ENCODE measurements around the gene UBL4A.
A peak's percentile ranks its signal among the peaks of the same experiment; 100 is the strongest.

The UBL4A gene

DNA sequence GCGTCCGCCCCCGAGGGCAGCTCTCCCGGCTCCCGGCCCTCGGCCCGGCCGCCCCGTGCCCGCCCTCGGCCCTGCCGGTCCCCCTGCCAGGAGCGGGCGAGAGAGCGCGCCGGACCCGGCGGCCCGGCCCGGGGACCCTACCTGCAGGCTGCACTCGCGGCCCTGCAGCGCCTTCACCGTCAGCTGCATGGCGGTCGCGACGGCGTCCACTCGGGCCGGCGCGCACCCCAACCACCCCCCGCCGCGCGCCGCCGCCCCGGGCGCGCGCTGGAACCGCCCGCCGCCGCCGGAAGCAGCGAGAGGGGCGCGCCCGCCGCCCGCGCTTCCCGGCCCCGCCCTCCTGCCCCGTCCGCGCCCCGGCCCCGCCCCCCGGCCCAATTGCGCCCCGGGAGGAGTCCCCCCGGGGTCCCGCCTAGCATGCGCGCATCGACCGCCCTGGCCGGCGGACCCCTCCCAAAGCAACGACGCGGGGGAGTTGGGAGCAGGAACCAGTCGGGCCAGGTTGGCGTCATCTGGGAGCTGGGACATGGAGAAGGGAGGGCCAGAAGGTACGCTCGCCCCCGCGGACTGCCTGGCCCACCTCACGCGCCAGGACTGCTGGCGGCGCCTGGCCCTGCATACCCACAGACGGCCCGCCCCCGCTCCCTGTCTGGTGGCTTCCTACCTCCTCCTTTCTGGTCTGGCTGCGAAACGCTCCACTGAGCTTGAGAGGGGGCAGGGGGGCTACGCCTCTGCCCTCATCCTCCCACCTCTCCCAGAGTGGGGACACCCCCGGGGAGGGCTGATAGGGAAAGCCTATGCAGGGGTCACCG lies at the start of gene UBL4A:
TSS of gene UBL4A (minus strand) at position 220 of the 812 bp plus-strand sequence. CDS start at position 189, 31 bp downstream.
- peak in 35 of 56 donors; percentile 1 to 72 (median 25) for DNase-seq

DNA sequence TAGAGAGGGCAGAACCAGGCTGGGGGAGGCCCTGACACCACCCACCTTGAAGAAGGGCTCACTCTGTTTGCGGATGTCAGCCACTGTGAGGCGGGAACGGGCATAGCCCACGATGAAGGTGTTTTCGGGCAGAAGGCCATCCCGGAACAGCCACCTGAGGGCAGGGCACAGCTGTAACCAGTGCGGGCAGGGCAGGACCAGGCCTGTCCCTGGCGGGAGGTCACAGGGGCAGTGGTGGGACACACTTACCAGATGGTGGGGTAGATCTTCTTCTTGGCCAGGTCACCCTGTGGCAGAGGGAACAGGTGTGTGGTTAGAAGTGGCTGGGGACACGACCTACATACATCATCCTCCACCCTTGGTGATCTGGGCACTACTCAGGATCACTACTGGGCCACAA lies 49.5 kb upstream of the UBL4A start:
- DNase-seq = no peak

DNA sequence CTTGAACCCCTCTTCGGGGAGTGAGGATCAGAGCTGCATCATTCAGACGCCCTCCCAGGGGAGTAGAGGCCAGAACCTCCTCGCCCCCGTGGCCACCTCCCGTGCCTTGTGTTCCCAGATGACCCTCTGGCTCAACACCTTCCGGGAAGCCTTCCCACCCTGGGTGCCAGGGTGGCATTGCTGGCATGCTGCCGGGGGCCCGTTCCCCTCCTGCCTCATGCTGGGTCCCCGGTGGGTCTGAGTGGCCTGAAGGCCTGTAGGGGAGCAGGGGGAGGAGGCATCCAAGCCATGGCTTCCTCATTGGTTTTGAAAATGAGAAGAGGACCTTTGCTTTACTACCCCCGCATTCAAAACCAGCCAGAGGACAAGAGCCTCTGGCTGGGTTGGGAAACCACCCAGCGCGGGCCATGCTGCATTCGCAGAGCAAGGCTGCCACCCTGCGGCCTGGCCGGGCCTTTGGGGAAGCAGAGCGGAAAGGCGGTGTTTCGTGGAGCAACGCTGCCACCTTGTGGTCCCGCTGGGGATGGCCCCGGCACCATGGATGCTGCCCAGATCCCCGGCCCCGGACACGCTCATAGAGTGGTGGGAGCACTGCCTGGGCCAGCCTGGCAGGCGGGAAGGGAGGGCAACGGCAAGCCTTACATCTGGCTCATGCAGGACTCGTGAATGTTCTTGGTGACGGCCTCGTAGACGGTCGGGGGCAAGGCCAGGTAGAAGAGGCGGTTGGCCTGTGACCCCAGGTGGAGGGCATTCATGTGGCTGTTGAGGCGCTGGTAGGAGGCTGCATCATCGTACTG lies 48.3 kb upstream of the UBL4A start:
- peak; percentile 7 to 91 (median 69) for DNase-seq

DNA sequence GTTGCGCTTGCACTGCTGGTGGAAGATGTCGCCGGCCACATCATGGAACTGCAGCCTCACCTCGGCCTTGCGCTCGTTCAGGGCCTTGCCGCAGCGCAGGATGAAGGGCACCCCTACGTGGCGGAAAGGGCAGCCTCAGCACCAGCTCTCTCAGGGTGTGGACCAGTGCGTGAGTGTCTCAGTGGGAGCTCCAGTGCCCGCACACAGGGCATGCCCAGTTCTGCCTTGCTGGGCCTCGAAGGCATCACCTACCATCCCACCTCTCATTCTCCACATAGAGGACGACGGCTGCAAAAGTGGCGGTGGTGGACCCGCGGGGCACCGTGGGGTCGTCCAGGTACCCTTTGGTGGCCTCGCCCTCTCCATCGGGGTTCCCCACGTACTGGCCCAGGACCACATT lies 46.3 kb upstream of the UBL4A start:
- DNase-seq = no peak

DNA sequence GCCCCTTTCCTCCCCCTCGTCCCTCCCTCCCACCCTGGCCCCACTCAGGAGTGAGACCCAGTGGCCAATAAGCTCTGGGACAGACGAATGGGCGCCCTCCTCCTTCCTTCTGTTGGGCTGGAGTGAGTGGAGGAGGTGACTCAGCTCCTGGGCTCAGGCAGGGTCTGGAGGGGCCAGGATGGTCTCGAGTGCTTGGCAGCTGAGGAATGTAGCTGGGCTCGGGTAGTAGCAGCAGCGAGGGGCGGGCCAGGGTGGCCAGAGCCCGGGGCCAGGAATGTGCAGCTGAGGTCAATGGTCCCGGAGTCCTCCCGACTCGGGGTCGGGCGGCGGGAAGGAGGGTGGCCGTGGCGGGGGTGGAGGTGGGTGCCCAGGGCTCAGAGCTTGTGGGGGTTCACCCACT lies 45.2 kb upstream of the UBL4A start:
- DNase-seq = no peak

DNA sequence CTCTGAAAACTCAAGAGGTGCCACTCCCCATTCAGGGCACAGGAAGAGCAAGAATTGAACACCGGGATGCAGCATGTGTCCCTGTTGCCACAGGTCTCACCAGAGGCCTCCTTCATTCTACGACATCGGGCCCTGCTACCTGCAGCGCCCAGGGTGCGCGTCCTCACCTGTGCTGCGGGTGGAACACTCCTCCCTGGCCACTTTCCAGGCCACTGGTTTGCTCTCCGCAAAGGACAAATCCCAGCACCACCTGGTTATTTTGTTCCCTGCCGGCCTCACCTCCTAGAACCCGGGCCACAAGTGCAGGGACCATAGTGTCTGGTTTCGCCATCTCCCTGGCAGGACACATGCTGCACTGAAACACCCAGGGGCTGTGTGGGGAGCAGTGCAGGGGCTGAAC lies 43.9 kb upstream of the UBL4A start:
- DNase-seq = no peak

DNA sequence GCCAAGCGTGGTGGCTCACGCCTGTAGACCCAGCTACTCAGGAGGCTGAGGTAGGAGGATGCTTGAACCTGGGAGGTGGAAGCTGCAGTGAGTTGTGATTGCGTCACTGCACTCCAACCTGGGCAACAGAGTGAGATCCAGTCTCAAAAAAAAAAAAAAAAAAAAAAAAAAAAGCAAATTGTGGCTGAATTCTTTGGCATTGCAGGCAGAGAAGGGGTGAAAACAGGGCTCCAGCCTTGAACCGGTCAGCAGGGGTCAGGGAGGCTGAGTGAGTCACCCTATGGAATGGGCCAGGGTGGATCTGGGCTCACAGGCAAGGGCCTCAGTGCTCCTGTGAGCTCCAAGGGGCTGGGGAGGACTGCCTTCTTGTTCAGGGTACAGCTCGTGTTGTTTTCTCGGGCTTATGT lies 42.8 kb upstream of the UBL4A start:
- no peak for DNase-seq

DNA sequence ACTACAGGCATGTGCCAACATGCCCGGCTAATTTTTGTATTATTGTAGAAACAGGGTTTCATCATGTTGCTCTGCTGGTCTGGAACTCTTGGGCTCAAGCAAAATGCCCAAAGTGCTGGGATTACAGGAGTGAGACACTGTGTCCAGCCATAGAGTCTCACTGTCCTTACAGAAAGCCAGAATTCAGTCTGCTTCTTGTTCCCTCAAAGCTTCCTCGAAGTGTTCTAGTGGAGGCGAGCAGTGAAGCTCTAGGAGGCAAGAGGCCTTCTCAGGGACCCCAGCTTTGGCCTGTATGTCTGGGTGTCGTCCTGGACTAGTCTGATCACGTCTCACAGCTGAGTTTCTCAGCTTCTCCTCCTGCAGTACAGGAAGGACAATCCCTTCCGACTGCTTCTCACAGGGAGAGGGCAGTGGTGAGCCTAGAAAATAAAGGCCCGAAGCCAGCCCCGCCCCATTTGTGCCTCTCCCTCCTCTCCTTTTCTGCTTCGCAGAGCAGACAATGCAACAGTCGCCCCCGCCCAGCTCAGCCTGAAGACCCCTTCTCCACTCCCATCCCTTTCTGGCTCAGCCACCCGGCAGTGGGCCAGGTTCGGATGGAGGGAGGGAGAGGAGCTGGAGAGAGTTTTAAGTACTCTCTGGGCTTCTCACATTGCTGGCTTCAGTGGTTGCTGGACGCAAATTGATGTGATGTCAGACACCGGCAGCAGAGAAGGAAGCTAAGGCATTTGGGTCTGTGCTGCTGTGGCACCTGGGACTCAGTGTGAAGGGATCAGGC lies 40.7 kb upstream of the UBL4A start:
- peak in 53 of 56 donors; percentile 2 to 75 (median 47) for DNase-seq

DNA sequence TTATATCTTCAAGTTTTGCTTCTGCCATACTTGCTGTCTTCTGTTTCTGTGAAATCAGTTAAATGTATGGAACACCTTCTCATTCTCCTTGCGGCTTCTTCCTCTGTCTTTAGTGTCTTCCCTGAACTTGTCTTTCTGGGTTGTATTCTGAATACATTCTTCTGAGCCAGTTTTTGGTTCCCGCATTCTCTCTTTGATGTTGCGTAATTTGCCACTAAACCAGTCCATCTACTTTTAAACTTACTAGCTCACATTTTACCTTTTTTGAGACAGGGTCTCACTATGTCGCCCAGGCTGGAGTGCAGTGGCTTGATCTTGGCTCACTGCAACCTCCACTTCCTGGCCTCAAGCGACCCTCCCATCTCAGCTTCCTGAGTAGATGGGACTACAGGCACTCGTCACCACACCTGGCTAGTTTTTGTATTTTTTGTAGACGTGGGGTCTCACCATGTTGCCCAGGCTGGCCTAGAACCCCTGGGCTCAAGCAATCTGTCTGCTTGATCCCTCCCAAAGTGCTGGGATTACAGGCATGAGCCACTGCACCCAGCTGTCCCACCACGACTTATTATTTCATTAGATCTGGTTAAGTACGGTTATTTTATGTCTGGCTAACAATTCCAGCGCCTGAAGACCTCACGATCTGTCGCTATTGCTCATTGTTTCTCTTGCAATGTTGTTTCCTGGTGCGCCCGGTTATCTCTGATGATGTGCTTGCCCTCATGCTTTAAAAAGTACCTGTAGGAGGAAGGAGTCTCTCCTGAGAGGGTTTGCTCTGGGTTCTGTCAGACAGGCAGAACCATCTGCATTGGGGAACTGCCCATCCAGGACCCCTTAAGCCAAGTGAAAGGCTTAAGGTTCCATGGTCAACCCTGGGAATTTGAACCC lies 39.4 kb upstream of the UBL4A start:
- DNase-seq = no peak

DNA sequence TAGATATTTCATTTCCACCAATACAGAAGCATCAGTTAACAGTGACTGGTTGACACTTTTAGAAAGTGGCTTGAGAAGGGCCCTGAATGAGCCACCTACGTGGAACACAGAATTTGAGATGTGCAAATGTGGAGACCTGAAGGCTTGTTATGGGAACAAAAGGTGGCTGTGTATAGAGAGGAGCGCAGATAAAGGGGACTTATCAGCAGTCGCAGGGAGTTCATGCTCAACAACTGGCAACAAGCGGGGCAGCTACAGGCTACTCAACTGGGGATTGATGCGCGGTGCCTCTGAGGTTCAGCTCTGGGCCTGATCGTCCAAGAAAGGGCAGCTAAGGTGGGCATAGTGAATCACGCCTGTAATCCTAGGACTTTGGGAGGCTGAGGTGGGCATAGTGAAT lies 33.0 kb upstream of the UBL4A start:
- DNase-seq = no peak

DNA sequence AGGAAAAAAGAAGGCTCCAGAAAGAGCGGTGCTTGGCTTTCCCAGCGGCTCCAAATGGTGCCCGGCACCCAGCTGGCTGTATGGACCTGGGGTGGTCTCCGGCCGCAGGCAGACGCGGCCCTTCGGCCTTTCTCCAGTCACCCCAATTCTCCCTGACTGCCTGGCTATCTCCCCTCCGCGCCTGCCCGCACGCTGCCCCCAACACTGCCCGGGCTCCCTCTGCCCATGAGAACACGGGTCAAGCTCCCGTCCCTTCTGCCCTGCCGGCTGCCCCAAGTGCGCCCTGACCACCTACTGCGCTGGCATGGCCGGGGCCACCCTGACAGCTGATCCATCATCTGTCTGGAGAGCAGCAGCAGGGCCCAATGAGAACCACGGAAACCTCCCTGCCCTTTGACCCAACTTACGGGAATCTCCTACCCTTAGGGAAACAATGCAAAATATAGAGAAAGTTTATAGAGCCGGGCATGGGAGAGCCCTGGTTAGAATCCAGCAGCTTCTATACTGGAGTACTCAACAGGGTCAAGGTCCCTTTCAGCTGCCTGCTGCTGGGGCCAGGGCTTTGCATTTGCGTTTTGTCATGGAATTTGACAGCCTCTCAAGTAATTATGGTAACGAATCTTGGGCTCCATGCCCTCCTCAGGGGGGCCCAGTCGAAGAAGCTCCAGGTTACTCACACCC lies 30.8 kb upstream of the UBL4A start:
- peak in 18 of 56 donors; percentile 1 to 55 (median 30) for DNase-seq

DNA sequence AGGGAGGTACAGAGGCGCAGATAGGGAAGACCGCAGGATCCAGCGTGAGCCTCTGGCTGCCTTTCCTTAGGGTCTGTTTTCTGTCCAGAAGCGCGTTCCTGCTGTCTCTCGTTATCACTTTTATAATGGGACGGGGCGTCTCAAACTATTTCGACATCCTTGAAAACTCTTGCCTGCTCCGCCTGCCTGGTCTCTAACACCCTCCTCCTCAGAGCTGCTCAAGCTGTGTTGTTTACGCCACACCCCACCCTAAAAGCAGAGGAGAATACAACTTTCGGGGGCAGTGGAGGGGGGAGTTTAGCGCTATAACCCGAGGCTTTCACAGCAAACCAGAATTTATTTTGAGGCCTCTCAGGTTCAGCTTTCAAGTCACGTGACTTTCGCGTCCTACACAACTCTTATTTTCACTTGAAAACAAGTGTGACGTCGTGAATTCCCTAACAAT lies 30.3 kb upstream of the UBL4A start:
- peak in 12 of 56 donors; percentile 13 to 52 (median 40) for DNase-seq

DNA sequence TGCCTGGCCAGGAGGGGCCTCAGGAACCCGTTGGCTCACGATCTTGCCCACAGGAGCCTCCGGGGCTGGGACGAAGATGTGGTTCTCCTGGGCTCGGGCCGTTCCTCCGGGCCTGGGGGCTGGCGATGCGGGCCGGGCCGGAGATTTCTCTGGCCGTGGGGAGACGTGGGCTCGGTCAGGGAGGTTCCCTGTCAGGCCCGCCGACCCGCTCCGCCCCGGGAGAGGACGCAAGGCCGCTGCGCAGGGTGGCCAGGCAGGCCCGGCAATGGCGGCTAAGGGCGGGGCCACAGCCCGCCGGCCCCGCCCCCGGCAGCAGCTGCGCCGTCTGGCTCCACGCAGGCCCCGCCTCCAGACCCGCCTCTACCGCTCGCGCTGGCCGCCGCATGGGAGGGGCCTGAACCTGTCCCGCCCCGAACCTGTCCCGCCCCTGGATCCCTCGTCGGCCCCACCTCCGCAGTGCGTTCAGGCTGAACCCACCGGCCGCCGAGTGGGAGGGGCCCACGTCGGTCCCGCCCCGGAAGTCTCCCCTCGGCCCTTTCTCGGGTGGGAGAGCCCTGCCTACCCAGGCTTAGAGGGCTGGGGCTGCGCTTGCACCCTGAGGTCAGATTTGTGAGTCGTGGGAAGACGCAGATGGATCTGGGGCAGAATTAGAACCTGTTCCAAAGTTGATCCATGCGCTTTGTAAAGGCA lies 29.7 kb upstream of the UBL4A start, which contains the start of gene FAM3A:
TSS of gene FAM3A (minus strand) at position 267 of the 690 bp plus-strand sequence. CDS start 460 bp downstream, outside the sequence.
- DNase-seq = peak in 55 of 56 donors; percentile 19 to 96 (median 86)

DNA sequence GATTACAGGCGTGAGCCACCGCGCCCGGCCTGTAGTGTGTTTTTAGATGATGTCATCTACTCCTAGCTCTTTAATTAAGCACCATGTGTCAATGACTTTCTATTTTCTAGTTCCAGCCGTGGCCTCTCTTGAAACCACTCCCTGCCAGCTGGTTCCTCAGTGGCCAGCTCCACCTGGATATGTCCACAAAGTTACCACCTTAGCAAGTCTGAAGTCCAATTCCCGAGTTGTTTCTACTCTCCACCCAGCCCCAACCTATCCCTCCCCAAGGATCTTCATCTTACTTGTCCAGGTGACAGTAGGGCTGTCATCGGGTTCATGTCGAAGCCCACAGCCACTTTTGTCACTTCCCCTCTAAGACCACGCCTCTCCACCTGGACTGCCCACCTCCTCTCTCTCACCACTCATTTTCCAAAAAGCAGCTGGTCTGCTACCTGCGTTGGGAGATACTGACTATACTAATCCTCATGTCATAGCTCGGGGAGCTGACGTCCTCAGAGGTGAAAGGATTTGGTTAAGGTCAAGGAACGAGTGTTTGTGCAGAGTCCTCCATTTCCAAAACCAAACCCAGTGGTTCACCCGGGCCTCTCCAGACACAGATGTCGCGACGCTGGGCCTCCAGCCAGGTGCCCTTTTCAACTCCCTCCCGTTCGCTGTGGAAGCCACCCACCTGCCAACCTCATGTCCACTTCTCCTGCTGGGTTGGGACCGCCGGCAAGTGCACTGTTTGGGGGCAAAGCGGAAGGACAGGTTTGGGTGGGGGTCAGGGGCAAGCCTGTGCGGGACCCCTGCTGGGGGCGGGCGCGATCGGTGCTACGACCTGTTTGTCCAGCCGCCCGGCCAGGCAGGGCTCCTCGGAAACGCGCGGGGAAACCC lies 28.9 kb upstream of the UBL4A start:
- peak in 1 of 56 donors; percentile 10 for DNase-seq

DNA sequence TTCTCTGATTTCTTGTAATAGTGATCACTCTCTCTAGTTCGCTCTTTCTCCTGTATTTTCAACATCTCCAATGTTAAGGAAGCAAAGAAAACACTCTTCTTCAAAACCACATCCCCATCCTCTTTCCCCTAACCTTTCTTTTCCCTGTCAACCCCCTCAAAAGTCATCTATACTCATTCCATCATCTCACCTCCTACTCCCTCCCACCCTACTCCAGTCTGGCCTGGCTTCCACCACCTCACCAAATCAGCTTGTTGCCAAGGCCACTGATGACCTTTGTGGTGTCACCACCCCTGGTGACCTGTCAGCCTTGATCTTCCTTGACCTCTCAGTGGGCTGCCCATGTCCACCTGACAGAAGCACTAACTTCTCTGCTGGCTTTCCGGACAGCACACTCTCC lies 27.3 kb upstream of the UBL4A start:
- DNase-seq = no peak

DNA sequence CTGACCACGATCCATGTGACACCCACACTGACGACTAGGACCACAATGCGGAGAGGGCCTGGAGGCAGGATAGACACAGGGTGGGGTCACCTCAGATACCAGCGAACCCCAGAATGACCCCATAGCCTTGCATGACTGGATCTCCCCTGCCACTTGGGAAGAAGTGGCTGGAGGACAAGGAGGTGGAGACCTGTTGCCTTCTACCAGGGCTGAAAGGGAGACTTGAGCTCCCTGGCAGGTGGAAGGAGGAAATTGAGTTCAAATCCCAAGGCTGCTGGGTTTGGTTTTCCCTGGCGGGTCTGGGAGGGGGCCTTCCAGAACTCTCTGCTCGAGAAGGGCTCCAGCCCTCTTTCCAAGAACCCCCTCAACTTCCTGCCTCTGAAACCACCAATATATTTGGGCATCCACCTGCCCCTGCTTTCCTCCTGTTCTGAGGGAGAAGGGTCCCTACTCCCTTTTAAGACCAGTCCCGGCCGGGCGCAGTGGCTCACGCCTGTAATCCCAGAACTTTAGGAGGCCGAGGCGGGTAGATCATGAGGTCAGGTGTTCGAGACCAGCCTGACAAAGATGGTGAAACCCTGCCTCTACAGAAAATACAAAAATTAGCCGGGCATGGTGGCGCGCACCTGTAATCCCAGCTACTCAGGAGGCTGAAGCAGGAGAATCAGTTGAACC lies 26.6 kb upstream of the UBL4A start:
- DNase-seq = no peak

DNA sequence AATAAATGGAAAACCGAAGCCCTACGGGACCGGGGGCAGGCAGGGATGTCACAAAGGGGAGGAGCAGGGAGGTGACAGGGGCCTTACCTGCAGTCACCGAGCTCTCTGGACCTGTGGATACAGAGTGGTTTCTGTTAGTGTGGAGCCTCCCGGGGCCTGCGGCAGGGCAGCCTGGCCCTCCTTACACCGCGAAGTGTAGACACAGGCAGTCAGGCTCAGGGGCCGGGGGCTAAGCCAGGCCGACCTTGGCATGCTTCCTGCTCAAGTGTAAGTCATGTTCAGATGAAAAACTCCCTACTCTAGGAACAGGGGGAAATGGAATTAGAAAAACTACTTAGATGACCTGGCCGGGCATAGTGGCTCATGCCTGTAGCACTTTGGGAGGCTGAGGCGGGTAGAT lies 25.3 kb upstream of the UBL4A start:
- no peak for DNase-seq

DNA sequence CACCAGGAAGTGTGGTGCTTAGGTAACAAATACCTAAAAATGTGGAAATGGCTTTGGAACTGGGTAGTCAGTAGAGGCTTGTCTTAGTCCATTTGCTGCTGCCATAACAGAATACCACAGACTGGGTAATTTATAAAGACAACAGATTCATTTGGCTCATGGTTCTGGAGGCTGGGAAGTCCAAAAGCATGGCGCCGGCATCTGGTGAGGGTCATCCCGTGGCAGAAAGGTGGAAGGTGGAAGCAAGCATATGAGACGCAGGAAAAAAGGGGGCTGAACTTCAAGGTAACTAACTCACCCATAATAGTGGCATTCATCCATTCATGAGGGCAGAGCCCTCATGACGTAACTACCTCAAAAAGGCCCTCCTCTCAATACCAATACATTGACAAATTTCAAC lies 23.0 kb upstream of the UBL4A start:
- no peak for DNase-seq
